Mesenteric fat pad (tissue), 1 donor: Measurements from ENCODE around the gene SMOC2. TPM values are rescaled to one million over a fixed set of nuclear protein-coding genes. Genes with fewer than 3 reads are reported as not detected.
A peak's percentile ranks its signal among the peaks of the same experiment; 100 is the strongest.

Experiments
- DNase-seq: peaks from one replicate; pipeline ENCODE4 v3.0.0-alpha.2; 2020; ENCODE audit warnings: low spot score
- total RNA-seq: library from RNA; stranded (reverse); fragmentation: NEBNext Ultra II Directional; extraction: Animal tissue kit (Norgen Biotek cat#: 25700); gene quantifications from one replicate; pipeline ENCODE4 v1.2.1, GENCODE V29; 2021
- donor health status: DM: yes; HTN: yes; CAD: no.

The SMOC2 gene
- total RNA-seq, 1 donor from 2014 or later, result 46.3 TPM

GRCh38 chr6:168648240-168649125, 207.5 kb downstream of the SMOC2 start:
- DNase-seq, result no peak

GRCh38 chr6:168649209-168649608, 208.2 kb downstream of the SMOC2 start:
- no peak for DNase-seq

GRCh38 chr6:168650671-168651111, 209.7 kb downstream of the SMOC2 start:
- DNase-seq, result no peak

- no peak for DNase-seq
Measured at GRCh38 chr6:168655462-168656152, 214.6 kb downstream of the SMOC2 start.

GRCh38 chr6:168658059-168658458, 217.1 kb downstream of the SMOC2 start:
- no peak for DNase-seq

GRCh38 chr6:168660400-168660945, 219.5 kb downstream of the SMOC2 start:
- no peak for DNase-seq

- peak; percentile 49 for DNase-seq
Measured at GRCh38 chr6:168662301-168662936, 221.4 kb downstream of the SMOC2 start.

GRCh38 chr6:168663041-168663440, 222.1 kb downstream of the SMOC2 start:
- no peak for DNase-seq

- DNase-seq, result no peak
Measured at GRCh38 chr6:168664956-168665355, 224.0 kb downstream of the SMOC2 start.

GRCh38 chr6:168666170-168666569, 225.2 kb downstream of the SMOC2 start:
- DNase-seq, result no peak

GRCh38 chr6:168666699-168667427, 225.9 kb downstream of the SMOC2 start:
- no peak for DNase-seq

GRCh38 chr6:168667428-168667805, 226.4 kb downstream of the SMOC2 start:
- DNase-seq, result peak; percentile 78

- peak; percentile 68 for DNase-seq
Measured at GRCh38 chr6:168670401-168670985, 229.5 kb downstream of the SMOC2 start.

- peak; percentile 77 for DNase-seq
Measured at GRCh38 chr6:168671028-168671862, 230.3 kb downstream of the SMOC2 start.

- DNase-seq, result no peak
Measured at GRCh38 chr6:168671863-168672546, 231.0 kb downstream of the SMOC2 start.

GRCh38 chr6:168674595-168674994, 233.6 kb downstream of the SMOC2 start:
- DNase-seq, result peak; percentile 55

- DNase-seq, result no peak
Measured at GRCh38 chr6:168675375-168675774, 234.4 kb downstream of the SMOC2 start.

- DNase-seq, result no peak
Measured at GRCh38 chr6:168675933-168676551, 235.1 kb downstream of the SMOC2 start.
